Retina (tissue), 1 donor: ENCODE results near the gene UGP2.
"Not testable (repeated sequence)": the region's sequence is repeated elsewhere in the genome, so short reads cannot be mapped to it uniquely, and the experiment has no call there.

Experiments
- DNase-seq: peaks from one replicate; pipeline ENCODE4 v3.0.0-alpha.2; 2016

The UGP2 gene

DNA sequence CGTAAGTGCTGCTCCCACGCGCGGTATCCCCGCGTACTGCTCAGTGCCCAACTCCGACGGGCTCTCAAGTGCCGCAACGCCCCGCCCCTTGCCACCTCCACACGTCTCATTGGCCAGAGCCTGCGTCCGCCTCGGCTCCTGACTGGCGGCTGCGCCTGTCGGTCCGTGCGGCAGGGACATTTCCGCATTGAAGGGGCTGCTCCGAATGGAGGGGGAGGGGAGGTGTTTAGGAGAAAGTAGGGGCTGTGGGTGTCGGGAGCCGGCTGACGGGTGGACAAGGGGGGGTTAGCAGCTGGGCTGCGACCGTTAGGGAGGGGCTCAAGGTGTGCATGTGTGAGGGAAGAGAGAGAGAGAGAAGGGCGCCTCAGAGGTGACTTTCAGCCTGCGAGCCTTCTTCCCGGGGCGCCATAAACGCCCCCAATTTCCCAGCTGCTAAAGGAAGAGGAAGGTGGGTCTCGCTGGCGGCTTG, 877 bp upstream of the UGP2 start:
- peak; percentile 98 for DNase-seq

DNA sequence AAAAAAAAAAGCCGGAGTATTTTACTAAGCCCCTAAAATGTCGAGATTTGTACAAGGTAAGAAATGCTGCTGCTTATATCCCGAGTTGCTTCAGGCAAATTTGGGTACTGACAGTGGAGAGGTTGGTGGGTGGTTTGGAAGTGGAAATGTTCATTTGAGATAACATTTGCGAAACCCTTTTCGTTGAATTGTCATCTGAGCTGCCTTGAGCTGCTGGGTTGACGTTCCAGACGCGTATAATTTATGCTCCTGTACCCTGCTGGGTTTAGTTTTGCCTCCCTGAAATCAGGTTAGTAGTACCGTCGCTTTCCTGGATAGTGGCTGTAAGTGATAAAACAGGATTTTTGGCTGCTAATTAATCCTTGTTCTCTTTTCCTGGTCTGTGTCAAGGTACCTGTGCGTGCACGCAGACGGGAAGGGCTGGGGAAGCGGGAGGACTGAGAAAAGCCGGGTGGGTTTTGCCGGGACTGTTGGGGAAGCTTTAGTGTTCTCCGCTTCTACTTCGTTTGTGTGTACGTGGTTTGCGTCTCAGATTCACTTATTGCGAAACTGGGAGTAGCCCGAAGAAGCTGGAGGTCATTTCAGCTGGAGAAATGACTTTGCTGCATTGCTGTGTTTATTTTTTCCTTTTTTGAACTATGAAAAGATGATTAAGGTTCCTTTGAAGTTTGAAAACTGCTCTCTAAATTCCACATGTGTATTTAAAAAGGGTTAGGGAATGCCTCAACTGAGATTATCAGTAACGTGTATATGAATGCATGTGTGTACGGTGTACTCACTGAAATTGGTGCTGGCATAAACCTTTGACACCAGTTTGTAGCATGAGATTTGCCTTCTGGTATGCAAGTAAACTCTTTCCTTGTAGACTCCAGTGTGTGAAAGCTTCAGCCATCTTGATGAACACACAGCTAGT, 709 bp downstream of the UGP2 start:
- DNase-seq, result peak; percentile 65

DNA sequence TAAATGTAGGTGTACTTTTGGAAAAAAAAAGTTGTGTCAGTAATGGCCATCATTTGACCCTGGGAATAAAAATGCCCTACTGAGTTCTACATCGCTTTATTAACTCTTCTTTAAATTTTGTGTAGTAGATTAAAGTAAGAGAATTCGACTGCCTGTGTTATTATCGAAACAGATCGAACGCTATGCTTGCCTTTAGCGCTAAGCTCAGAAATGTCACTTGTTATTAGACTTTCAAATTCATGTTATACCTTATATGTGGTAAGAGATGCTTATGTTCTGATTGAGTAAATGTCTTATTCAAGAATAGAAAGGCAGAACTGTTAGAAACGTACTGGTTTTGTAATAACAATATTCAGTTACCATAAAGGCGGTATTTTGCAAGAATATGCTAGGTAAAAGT, 1.4 kb downstream of the UGP2 start:
- DNase-seq, result no peak

DNA sequence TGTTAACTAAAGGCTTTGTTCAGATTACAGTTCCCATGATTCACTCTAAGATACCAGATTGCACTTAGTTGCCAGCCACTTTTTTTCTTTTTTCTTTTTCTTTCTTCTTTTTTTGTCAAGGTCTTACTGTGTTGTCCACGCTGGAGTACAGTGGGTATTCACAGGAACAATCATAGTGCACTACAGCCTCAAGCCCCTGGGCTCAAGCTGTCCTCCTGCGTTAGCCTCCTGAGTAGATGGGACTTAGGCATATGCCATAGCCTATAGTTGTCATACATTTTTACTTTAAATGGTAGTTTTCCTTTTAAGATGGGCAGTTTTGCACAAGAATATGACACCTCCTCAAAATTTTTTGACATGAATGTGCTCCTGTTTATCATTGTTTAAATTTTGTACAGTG, 2.1 kb downstream of the UGP2 start:
- DNase-seq, result no peak

DNA sequence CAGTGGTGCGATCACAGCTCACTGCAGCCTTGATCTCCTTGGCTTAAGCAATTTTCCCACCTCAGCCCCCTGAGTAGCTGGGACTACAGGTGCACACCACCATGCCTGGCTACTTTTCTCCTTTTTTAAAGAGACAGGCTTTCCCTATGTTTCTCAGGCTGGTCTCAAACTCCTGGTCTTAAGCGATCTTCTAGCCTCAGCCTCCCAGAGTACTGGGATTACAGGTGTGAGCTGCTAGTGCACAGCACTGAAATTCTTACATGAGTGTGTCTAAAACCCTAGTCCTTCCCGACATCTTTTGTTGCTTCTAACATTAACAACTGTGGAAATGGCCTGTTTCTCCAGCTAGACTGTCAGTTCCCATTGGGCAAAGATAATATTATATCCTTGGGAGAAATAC, 2.9 kb downstream of the UGP2 start:
- no peak for DNase-seq

DNA sequence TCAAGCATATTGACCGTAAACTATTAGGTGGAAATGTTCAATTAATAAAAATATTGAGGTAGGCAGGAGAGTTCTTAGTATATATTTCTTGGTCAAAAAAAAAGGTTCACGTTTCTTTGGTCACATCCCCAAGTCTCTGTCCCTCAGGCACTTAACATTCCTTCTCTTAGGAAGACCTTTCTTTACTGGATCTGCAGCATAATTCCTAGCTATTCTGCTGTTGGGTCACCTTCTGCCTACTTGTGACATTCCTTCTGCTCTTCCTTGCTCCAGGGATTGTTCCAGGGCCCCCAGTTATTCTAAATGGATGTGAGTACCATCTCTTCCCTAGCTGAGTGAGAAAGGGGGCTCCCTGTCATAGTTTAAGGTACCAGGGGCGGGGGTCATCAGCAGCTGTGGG, 4.2 kb downstream of the UGP2 start:
- no peak for DNase-seq

DNA sequence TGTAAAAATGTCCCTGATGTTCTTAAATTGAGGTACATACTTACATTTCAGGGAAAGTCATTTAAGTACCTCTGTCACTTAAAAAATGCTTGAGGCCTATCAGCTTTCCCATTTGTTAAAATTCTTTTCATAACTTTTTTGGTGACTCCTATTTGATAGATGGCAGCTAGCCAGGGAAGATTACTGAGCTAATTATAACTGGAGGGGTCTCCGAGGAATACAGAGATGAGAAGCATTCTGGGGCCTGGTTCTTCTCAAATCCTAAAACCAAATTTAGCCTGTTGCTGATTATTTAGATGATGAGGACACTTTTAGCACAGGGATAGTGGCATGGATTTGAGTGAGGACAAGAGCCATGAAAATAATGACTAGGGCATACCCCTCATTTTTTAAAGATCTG, 4.8 kb downstream of the UGP2 start:
- DNase-seq, result no peak

DNA sequence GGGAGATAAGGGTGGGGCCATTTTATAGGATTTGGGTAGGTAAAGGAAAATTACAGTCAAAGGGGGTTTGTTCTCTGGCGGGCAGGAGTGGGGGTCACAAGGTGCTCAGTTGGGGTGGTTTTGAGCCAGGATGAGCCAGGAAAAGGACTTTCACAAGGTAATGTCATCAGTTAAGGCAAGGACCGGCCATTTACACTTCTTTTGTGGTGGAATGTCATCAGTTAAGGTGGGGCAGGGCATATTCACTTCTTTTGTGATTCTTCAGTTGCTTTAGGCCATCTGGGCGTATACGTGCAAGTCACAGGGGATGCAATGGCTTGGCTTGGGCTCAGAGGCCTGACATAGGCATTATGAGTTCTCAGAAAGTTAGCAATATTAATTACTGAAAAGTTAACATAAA, 5.9 kb downstream of the UGP2 start:
- not testable (repeated sequence) for DNase-seq

DNA sequence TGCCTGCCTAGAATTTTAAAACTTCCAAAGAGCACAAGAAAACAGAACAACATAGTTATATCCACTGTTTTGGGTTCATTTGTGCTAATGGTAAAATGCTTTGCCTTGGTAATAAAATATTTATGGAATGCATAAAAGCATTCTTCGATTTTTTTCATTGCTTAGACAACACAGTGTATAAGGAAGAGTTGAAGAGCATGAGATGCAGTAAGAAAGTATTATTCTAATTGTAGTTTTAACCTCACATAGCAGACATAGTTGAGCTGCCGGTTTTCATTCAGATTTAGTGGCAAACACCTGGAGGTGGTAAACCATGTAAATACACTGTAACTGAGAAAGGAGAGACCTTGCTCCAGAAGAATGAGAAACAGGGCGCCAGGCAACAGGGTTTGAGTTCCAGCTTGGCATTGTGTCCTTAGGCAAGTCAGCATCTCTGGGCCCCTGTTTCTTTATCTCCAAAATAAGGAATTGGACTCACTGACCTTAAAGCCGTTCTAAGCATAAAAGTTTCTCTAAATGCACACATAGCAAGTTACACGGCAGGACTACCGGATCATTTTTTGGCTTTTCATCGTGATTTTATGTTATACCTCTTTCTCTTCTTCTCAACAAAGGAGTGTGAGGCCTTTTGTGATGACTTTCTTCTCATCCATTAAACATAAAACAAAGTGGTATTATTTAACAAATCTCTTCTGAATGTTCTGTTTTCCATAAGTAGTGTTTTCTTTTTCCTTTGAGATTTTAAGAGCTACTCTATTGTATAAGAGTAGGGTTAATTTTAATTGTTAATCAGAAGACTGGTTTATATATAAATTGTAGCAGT, 7.9 kb downstream of the UGP2 start:
- DNase-seq, result peak; percentile 22

DNA sequence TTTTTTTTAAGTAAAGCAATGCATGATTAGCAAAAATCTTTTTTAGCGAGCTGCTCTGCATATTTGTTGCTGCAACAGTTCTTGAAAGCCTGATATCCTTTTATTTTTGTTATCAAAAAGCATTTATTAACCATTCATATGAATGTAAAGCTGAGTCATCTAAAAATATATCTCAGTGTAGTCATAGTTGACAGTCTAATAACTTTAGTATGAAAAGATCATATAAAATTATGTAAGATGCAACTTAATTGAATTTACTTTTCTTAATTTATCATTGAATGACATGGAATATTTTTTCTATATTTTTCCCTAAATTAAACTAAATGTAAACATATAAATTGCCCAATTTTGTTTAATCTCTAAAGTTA, 8.5 kb downstream of the UGP2 start:
- DNase-seq, result no peak

DNA sequence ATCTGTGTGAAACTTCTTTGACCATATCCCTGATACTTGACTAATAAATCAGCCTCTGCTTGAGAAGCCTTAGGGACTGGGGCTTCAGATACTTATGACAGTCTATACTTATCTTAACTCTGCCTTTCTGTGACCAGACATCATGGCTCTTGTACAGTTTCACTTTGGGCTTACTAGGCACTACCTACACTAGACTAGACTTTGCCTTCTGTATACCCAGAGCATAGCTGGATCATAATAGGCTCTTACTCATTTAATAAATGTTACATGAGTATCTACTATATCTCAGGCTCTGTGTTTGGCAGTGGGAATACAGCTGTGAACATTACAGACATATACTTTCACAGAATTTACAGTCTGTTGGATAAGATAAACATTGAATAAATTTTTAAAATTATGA, 9.0 kb downstream of the UGP2 start:
- no peak for DNase-seq

DNA sequence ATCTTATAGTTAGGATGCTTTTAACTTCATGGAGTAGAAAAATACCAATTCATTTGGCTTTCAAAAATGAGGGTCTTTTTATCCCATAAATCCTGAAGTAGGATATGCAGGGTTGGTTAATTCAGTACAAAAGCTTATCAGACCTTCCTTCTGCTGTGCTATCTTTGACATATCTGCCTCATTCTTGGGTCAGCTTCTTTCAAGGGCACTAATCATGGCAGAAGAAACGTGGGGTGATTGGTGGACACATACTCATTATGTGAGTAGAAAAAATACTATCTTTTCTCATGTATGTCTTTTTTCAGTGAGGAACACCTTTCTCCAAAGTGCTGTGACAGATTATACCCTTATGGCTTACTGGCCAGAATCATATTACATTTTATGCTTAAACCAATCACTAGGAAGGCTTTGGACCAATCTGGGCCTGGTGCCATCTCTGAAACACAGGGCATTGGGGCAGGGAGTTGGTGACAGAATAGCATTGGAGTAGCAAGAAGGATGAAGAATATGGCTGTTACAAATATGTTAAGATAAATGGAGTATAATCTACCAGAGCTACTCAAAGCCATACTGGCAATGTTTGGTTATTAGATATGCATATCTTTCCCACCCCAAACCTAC, 10.1 kb downstream of the UGP2 start:
- no peak for DNase-seq

DNA sequence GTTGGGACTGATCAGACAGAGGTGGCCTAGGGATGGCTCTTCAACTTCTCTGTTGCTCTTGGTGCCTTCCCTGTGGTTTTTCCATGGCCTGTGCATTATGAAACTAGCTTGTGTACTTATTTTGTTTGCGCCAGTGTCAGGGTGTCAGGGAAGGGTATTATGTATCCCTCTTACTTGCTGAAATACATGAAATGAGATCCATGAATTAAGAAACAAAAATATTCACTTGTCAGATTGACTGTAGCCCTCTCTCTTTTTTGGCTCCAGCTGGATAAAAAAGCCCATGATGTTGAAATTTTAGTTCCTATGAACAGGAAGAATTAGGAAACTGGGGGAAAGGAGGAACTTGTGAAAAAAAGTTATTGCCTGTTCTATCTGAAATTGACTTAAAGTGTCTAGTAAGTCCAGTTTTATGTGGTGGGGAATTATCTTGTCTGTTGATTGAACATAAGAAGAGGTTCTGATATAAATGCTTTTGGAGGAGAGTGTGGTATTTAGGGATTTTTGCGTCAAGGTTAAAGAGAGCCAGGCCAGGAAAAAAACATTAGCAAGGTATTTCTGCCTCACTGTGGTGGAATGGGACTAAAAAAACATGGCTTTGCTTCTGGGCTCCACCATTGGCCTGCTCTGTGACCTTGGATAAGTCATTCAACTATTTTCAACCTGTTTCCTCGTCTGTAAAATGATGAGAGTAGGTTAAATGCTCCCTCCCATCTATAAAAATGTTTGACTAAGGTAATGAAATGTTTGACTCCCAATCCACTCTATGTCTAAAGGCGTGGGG, 12.0 kb downstream of the UGP2 start:
- DNase-seq, result no peak

DNA sequence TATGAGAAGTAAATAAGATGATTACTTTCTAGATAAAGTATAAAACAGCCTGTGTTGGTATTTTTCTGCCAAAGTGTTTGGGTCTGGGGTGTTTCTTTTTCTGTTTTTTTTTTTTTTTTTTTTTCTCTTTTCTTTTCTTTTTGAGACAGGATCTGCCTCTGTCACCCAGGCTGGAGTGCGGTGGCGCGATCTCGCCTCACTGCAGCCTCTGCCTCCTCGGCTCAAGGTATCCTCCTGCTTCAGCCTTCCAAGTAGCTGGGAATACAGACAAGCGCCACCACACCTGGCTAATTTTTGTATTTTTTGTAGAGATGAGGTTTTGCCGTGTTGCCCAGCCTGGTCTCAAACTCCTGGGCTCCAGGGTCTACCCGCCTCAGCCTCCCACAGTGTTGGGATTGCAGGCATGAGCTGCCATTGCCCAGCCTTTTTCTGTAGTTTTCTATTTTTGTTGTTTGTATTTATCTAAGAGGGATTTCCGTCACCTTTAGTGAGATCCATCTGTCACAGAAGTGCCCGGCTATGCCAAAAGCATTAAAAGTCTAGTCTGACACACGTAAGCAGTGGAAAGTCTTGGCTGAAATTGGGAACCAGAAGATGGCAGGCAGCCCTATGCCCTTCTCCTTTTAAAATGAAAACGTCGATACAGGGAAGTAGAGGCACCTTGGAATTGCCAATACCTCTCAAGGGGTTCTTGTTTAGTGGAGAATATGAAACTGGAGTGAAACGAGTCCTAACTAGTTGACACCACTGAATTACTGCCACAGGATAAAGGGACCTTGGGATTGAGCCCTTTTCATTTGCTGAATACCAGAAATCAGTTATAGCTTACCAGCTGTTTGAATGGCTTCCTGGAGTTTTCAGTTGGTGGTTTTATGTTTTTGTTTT, 14.0 kb downstream of the UGP2 start:
- DNase-seq, result no peak

DNA sequence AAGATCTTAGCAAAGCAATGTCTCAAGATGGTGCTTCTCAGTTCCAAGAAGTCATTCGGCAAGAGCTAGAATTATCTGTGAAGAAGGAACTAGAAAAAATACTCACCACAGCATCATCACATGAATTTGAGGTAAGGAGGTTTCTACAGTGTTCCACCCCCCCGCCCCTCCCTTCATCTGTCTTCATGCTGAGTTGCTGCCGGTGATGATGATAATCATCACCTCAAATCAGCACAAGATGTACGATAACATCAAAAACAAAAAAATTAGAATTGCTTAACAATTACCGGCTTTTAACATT, 14.6 kb downstream of the UGP2 start:
- no peak for DNase-seq

DNA sequence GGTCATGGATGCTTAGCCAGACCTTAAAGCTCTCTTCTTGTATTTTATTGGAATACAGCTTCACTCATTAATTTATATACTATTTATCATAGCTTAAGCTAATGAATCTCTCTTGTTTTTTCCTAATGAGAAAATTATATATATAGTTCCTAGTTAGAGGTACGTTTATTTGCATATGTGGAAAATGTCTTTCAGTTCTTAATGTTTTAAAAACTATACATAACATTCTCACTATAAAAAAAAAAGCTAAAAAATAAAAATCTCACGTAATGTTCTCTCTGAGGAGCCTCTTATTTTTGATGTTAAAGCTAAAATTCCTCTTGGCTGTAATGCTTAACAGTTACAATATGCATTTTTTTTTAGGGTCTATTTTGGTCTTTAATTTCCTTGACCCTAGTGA, 16.6 kb downstream of the UGP2 start:
- no peak for DNase-seq

DNA sequence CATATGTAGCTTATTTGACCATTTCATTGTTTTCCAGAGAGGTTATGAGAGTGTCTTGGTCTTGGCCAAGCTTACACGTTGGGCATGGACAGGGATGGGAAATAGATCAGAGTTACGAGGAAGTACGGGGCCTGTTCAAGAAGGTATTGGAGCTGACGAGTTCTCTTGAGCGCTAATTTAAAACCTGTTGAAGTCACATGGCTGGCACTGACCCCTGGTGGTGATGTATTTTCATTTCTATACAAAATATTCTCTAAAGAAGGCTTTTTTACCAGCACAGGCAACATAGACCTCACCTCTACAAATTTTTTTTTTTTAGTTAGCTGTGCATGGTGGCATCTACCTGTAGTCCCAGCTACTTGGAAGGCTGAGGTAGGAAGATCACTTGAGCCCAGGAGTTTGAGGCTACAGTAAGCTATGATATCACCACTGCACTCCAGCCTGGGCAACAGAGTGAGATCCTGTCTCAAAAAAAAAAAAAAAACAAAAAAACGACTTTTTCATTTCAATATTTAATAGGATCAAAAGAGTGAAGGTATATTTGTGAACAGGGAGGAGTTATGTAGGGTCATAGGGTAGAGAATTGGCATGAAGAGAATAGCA, 19.6 kb downstream of the UGP2 start:
- no peak for DNase-seq

DNA sequence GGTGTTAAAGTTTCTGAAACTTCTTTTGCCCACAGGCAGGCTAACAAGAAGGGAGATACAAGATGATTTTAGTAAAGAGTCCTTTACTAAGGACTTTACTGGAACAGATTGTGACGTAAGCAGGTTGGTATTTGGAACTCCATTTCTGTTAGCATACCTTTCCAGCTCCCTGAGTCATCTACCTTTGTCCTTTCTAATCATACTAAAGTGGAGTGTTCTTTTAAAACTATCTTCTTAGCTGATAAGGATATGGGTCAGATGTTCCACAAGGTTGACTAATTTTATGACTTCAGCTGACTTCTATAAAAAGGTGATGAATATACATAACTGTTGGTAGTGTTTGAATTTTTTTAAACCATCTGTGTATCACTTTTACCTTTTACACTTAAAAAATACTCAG, 21.1 kb downstream of the UGP2 start:
- DNase-seq, result no peak

DNA sequence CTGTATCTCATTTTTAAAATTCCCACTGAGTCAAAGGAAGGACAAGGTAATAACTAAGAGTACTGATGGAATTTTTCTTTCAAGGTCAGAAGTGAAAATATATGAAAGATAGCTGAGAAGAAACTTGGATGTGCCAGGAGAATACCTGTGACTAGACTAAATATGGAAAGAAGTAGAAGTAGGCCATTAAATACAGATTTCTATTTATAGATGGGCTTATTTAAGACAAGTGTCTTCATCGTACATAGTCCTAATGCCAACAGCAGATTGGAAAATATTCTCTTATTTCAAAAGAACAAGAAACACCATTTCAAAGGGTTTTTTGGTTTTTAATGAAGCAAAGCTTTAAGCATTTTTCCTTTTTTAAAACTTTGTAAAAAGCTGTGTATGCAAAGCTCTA, 22.0 kb downstream of the UGP2 start:
- no peak for DNase-seq

DNA sequence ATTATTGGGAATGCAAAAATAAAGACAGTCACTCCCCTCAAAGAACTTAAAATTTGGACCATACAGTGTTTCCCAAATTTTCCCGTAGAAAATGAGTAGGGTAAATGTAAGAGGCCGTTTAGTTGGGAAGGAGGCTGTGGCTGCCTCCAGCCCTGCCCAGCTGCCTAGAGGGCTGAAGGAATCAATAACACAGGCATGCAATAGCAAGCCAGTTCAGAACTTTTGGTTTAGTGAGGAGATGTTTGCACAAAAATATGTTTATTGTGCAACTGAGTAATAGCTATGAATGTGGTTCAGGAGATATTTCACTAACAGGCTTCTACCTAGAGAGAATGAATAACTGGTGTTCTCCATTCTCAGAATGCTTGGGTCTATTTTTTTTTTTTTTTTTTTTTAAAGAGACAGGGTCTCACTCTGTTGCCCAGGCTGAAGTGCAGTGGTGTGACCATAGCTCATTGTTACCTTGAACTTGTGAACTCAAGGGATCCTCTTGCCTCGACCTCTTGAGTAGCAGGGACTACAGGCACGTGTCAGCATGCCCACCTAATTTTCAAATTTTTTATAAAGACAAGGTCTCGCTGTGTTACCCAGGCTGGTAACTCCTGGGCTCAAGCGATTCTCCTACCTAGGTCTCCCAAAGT, 23.6 kb downstream of the UGP2 start:
- DNase-seq, result no peak
